ENCODE results near the gene COX6A2. TPM values are rescaled to one million over a fixed set of nuclear protein-coding genes. Genes with fewer than 3 reads are reported as not detected.

The COX6A2 gene
- total RNA-seq, 1 experiment from 2014 or later = not detected

GRCh38 chr16:31400191-31400590, 28.0 kb downstream of the COX6A2 start:
- H3K36me3 Mint-ChIP-seq (ENCODE audit: insufficient read depth in 1 of 3, low read depth in 3 of 3) = peaks cover 0 to 4% (median 0%) of the 10 kb centered on the region in 3 experiments; a peak in 2 of 7 replicates
- DNase-seq = no peak
- H3K56ac ChIP-seq (ENCODE audit: insufficient read length, low read depth, low read length) = no peak overlapping the region
- H3K4me3 Mint-ChIP-seq = no peak overlapping the region
- no peak overlapping the region for H4K8ac ChIP-seq (replicated peaks; ENCODE audit: insufficient read length, low read depth, low read length)
- H2BK12ac ChIP-seq (ENCODE audit: insufficient read length, low read depth, low read length) = no peak overlapping the region
- no peak overlapping the region for H2AFZ ChIP-seq (ENCODE audit: low read length)
- no peak overlapping the region for H3K14ac ChIP-seq (ENCODE audit: insufficient read depth, low read length)
- H3K27ac Mint-ChIP-seq = no peak overlapping the region; a peak in 1 of 7 replicates
- H3K9me3 ChIP-seq (ENCODE audit: control insufficient read depth, low read depth, low read length) = no peaks in the 10 kb centered on the region
- no peak overlapping the region for H4K5ac ChIP-seq (ENCODE audit: insufficient read length, low read depth, low read length)
- no peak overlapping the region for H3K18ac ChIP-seq (ENCODE audit: insufficient read length, low read depth, low read length)
- H3K4me1 ChIP-seq (ENCODE audit: insufficient read depth, low read length) = no peaks in the 10 kb centered on the region
- no peaks in the 10 kb centered on the region for H4K20me1 ChIP-seq (ENCODE audit: control insufficient read depth, insufficient read depth, insufficient read length)
- no peaks in the 10 kb centered on the region for H3K79me2 ChIP-seq (ENCODE audit: insufficient read depth, low read length)
- no CpG with 5 or more reads among the region's 2 CpGs for WGBS (ENCODE audit: extremely low coverage, insufficient read length, low lambda C conversion rate)
- no peak overlapping the region for H3K4me2 ChIP-seq (ENCODE audit: insufficient read depth, insufficient read length, low read length)
- peaks cover 7% of the 10 kb centered on the region for H3K27me3 Mint-ChIP-seq (ENCODE audit: low read depth)
- H3K9ac ChIP-seq (ENCODE audit: extremely low read depth, insufficient read length, low read length) = no peak overlapping the region
- no peak overlapping the region for H2BK5ac ChIP-seq (ENCODE audit: insufficient read length, low read length)
- no peak overlapping the region for H2BK20ac ChIP-seq (ENCODE audit: low read depth, low read length, poor library complexity, severe bottlenecking)
- no peaks in the 10 kb centered on the region for H3K79me1 ChIP-seq (ENCODE audit: insufficient read depth, low read depth, low read length, poor library complexity, severe bottlenecking)
- H3K27me3 ChIP-seq (ENCODE audit: insufficient read depth, low read length) = no peaks in the 10 kb centered on the region
- H3K23me2 ChIP-seq (ENCODE audit: insufficient read length, low read depth, low read length, poor library complexity, severe bottlenecking) = no peaks in the 10 kb centered on the region
- H4K91ac ChIP-seq (ENCODE audit: insufficient read length, low read depth, low read length) = no peak overlapping the region
- no peak overlapping the region for H2BK15ac ChIP-seq (ENCODE audit: low read depth, low read length)
- TF ChIP-seq CTCF (conservative IDR thresholded peaks at IDR 0.05) = no peak
- peaks cover 0 to 3% of the 10 kb centered on the region in 2 experiments; a peak in 1 of 5 replicates for H3K9me3 Mint-ChIP-seq
- no peak overlapping the region for H3K23ac ChIP-seq (ENCODE audit: insufficient read length, low read depth, low read length)
- H3K4me1 Mint-ChIP-seq = no peaks in the 10 kb centered on the region
- no peak overlapping the region for H2BK120ac ChIP-seq (ENCODE audit: low read depth, low read length, poor library complexity, severe bottlenecking)
- no peak overlapping the region for H2AK5ac ChIP-seq (ENCODE audit: insufficient read length, low read length)
- no peak overlapping the region for H3K27ac ChIP-seq (ENCODE audit: insufficient read length, low read depth, low read length)
- H3K4ac ChIP-seq (ENCODE audit: low read depth, low read length) = no peak overlapping the region
- H3T11ph ChIP-seq (ENCODE audit: low read length) = no peak overlapping the region

Data from H9 (cell line).